KBM-7 (cell line): Measurements from ENCODE around the gene PDZD4.

Experiments used
- DNase-seq: peaks from one replicate; pipeline ENCODE4 v3.0.0-alpha.2; 2015
- in situ Hi-C: fragments of 300-500 bp; cut with MboI; formaldehyde crosslinking; loops from 2 replicates; pipeline ENCODE4 v1.14.3; 2020; ENCODE audit warnings: low sequenced_read_pairs, low pct_unique_long_range_greater_than_20kb, mixed read lengths

Gene PDZD4

DNA sequence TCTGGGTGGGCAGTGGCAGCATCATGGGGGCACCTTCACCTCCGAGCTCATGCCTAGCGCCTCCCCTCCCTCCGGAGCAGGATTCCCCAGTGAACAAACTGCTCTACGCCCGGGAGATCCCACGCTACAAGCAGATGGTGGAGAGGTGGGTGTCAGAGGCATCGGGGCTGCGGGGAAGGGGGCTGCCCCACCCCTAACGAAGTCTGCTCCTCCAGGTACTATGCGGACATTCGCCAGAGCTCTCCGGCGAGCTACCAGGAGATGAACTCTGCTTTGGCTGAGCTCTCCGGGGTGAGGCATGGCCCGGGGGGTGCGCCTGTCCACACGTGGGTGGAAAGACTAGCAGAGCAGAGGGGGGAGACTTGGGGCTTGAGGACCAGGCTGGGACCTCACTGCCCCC, 52.2 kb downstream of the PDZD4 start:
- in situ Hi-C loops = no loop called here
- DNase-seq = no peak

DNA sequence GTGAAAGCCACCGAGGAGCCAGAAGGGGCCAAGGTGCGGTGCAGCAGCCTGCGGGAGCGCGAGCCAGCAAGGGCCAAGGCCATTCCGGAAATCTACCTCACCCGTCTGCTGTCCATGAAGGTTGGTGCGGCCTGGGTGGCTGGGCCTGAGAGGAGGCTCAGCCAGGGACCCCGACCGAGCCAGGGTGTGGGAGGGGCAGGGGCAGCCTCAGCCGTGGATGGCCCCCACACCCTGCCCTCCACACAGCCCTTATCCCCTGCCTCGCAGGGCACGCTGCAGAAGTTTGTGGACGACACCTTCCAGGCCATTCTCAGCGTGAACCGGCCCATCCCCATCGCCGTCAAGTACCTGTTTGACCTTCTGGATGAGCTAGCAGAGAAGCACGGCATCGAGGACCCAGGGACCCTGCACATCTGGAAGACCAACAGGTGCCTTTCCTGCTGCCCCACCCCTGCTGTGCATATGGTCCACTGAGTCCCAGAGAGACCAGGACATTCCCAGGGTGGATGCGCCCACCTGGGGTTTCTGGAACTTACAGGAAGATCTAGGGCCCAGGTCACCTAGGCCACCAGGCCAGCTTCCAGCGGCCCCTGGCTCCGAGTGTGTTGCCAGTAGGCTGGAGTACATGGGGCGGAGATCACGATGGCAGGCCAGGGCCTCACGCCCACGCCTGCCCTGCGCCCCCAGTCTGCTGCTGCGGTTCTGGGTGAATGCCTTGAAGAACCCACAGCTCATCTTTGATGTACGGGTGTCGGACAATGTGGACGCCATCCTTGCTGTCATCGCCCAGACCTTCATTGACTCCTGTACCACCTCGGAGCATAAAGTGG, 52.9 kb downstream of the PDZD4 start:
- DNase-seq = no peak
- in situ Hi-C loops = no loop called here

DNA sequence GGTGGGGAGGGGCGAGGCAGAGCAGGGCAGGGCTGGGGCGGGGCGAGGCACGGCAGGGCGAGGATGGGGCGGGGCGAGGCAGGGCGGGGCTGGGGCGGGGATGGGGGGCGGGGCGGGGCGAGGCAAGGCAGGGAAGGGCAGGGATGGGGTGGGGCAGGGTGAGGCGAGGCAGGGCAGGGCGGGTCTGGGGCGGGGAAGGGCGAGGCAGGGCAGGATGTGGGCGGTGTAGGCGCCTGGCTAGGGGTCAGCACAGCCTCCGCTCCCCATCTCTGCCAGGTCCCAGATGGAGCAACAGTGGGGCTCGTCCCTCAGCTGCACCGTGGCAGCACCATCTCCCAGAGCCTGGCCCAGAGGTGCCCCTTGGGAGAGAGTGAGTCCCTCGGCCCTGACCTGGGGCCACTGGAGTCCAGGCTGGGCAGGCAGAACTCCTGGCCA, 53.7 kb downstream of the PDZD4 start:
- no peak for DNase-seq
- in situ Hi-C loops = no loop called here

DNA sequence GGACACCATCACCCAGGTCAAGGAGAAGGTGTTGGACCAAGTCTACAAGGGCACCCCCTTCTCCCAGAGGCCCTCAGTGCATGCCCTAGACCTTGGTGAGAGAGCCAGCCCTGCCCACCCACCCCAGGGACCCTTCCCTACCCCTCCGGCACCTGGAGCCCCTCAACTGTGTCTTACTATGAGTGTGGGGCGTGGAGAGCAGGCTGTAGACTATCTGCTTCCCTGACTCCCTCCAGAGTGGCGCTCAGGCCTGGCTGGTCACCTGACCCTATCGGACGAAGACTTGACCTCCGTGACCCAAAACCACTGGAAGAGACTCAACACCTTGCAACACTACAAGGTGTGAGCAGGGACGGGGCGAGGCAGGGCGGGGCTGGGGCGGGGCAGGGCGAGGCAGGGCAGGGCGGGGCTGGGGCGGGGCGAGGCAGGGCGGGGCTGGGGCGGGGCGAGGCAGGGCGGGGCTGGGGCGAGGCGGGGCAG, 54.2 kb downstream of the PDZD4 start:
- in situ Hi-C loops = no loop called here
- no peak for DNase-seq

DNA sequence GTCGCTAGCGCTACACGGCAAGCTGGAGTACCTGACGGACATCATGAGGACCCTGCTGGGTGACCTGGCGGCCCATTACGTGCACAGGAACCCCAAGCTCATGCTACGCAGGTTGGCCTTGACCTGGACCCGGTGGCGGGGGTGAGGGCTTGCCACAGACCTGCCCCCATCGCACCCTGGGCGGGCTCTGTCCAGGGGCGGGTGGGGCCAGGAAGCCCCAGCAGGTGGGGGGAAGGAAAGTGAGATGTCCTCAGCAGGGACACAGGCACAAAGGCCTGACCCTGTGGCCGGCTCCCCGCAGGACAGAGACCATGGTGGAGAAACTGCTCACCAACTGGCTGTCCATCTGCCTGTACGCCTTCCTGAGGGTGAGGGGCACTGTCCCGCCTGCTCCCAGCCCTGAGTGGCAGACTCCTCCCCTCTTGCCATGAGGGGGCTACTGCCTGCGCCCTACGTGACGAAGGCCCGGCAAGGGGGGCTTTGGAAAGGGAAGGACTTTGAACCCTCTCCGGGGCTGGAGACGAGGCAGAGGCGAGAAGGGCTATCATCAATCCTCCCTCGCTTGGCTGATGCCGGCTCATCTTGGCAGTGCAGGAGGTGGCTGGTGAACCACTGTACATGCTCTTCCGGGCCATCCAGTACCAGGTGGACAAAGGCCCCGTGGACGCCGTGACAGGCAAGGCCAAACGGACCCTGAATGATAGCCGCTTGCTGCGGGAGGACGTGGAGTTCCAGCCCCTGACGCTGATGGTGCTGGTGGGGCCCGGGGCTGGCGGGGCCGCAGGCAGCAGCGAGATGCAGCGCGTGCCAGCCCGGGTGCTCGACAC, 54.8 kb downstream of the PDZD4 start:
- DNase-seq = no peak
- in situ Hi-C loops = no loop called here

DNA sequence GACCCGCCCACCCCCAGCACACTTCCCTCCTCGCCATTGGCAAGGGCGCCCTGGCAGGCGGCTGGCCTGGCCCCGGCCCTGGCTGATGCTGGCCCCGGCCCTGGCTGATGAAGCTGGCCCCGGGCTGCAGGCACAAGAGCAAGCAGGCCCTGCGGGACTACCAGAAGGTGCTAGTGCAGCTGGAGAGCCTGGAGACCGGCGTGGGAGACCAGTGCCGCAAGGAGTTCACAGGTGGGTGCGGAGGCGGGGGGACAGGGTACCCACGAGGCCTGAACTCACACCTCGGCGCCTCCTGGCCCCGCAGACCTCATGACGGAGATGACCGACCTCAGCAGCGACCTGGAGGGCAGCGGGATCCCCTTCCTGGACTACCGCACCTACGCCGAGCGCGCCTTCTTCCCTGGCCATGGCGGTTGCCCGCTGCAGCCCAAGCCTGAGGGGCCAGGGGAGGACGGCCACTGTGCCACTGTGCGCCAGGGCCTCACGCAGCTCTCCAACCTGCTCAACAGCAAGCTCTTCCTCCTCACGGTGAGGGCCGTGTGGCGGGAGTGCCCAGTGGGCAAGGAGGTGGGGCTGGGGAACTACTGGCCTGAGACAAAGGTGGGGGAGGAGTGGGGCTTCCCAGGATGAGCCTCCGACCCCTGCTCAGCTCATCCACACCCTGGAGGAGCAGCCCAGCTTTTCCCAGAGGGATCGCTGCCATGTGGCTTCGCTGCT, 55.6 kb downstream of the PDZD4 start:
- in situ Hi-C loops = no loop called here
- no peak for DNase-seq

DNA sequence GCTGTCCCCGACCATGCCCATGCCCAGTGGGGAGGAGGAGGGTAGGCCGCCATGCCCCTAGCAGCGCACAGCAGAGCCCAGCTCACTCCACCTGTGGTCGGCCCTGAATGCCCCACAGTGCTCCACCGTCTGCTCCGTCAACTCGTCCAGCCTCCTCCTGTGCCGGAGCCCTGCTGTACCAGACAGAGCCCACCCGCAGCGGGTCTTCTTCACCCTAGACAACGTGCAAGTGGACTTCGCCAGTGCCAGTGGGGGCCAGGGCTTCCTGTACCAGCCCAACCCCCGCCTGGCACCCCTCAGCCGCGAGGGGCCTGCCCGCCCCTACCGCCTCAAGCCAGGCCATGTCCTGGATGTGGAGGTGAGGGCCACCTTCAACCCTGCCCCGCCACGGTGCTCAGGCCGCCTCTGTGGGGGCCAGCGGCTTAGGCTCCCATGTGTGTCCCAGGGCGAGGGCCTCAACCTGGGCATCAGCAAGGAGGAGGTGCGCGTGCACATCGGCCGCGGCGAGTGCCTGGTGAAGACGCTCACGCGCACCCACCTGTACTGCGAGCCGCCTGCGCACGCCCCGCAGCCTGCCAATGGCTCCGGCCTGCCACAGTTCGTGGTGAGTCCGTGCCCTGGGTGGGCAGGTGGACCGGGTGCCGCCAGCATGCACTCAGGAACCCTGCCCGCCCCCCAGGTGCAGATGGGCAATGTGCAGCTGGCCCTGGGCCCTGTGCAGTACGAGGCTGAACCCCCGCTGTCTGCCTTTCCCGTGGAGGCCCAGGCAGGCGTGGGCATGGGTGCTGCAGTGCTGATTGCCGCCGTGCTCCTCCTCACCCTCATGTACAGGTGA, 56.4 kb downstream of the PDZD4 start:
- in situ Hi-C loops = no loop called here
- no peak for DNase-seq

DNA sequence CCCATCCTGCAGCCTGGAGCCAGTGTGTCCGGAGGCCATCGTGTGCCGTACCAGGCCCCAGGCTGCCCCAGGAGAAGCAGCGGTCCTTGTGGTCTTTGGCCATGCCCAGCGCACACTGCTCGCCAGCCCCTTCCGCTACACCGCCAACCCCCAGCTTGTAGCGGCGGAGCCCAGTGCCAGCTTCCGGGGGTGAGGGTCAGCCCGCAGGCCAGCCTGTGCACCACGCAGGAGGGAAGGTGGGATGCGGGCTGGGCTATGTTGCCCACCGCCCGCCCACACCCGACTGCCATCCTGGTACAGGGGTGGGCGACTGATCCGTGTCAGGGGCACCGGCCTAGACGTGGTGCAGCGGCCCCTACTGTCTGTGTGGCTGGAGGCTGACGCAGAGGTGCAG, 57.1 kb downstream of the PDZD4 start:
- no peak for DNase-seq
- in situ Hi-C loops = no loop called here

DNA sequence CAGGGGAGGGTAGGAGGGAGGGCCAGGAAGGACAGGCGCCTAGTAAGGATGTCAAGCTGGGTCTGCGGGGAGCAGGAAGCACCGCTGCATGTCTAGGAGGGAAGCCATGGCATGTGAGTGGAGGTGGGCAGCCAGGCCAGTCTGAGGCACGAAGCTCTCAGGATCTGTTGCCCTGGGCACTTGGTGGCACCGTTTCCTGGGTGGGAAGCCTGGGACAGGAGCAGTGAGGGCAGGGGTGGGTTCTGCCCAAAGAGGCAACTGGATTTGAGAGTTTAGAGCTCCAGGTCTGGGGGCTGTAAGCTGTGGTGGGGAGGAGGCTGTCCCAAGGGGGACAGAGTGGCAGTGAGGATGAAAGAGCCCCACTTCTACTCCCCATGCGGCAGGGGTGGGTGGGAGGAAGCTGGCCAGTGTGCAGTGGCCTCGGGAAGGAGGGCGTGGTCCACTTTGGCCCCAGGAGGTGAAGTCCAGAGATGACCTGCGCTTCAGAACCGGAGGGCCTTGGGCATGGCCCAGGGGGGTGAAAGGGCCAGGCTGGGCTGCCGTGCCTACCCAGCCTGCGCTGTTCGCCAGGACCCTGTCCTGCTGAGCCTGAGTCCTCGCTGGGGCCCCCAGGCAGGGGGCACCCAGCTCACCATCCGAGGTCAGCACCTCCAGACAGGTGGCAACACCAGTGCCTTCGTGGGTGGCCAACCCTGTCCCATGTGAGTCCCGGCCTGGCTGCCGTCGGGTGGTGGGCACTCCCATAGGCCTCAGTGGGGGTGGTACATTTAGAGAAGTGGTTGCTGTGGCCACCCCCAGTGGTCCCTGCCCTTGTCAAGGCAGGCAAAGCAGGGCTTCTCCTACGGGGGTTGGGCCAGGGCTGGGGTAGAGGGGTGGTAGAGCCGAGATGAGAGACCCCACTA, 57.8 kb downstream of the PDZD4 start:
- DNase-seq = no peak
- in situ Hi-C loops = no loop called here

DNA sequence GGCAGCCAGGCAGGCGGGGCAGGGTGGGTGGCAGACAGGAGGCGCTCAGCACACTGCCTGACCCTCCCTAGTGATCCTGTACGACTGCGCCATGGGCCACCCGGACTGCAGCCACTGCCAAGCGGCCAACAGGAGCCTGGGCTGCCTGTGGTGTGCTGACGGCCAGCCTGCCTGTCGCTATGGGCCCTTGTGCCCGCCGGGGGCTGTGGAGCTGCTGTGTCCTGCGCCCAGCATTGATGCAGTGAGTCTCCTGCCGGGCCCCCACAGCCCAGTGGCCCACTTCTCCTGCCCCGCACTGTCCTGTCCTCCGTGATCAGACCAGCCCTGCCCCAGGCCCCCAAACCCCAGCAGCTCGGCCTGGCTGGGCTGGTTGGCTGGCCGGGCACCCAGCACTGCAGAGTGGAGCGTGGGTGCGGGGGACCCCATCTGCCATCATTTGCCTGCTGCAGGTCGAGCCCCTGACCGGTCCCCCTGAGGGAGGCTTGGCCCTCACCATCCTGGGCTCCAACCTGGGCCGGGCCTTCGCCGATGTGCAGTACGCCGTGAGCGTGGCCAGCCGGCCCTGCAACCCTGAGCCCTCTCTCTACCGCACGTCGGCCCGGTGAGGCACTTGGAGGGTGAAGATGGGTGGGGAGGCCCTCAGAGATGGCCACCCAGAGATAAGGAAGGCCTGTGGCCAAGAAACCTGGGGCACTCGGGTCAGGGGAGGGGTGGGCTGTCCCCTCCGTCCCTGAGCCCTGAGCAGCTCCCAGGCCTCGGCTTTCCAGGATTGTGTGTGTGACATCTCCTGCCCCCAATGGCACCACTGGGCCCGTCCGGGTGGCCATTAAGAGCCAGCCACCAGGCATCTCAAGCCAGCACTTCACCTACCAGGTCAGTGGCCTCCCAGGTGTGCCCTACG, 58.7 kb downstream of the PDZD4 start:
- no peak for DNase-seq
- in situ Hi-C loops = no loop called here

DNA sequence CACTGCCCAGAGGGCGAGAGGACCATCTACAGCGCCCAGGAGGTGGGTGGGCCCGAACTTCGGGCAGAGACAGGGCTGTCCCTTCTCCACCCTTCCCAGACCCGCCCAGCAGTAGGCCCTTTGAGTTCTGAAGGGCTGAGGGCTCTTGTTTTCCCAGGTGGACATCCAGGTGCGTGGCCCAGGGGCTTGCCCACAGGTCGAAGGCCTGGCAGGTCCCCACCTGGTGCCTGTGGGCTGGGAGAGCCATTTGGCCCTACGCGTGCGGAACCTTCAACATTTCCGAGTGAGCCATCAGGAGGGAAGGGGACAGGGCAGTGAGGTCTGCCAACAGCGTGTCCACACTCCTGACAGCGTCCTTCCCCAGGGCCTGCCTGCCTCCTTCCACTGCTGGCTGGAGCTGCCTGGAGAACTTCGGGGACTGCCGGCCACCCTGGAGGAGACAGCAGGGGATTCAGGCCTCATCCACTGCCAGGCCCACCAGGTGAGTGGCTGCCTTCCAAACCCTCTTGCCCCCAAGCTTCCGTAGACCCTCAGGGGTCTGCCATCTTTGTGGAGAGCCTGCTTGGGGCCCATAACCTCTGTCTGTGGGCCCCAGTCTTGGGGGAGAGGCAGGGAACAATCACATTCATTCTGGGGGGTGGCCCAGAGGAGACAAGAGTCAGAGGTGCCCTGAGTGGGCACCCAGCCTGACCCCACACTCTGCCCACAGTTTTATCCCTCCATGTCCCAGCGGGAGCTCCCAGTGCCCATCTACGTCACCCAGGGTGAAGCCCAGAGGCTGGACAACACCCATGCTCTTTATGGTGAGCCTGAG, 59.5 kb downstream of the PDZD4 start:
- no peak for DNase-seq
- in situ Hi-C loops = no loop called here

DNA sequence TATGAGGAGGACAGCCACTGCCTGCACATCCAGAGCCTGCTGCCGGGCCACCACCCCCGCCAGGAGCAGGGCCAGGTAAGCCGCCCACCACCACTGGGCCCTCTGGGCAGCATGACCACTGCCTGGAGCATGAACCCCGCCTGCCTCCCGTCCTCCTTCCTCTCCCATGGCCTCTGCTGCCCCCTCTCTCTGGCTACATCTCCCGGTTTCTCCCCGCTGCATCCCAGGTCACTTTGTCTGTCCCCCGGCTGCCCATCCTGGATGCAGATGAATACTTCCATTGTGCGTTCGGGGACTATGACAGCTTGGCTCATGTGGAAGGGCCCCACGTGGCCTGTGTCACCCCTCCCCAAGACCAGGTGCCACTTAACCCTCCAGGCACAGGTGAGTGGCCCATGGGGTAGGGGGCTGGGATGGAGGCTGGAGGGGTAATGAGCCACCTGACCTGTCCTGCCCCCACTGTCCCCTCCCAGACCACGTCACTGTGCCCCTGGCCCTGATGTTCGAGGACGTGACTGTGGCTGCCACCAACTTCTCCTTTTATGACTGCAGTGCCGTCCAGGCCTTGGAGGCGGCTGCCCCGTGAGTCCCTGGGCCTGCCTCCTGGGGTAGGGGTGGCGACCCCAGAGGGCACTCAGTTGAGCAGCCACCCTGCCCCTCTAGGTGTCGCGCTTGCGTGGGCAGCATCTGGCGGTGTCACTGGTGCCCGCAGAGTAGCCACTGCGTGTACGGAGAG, 60.3 kb downstream of the PDZD4 start:
- in situ Hi-C loops = no loop called here
- no peak for DNase-seq

DNA sequence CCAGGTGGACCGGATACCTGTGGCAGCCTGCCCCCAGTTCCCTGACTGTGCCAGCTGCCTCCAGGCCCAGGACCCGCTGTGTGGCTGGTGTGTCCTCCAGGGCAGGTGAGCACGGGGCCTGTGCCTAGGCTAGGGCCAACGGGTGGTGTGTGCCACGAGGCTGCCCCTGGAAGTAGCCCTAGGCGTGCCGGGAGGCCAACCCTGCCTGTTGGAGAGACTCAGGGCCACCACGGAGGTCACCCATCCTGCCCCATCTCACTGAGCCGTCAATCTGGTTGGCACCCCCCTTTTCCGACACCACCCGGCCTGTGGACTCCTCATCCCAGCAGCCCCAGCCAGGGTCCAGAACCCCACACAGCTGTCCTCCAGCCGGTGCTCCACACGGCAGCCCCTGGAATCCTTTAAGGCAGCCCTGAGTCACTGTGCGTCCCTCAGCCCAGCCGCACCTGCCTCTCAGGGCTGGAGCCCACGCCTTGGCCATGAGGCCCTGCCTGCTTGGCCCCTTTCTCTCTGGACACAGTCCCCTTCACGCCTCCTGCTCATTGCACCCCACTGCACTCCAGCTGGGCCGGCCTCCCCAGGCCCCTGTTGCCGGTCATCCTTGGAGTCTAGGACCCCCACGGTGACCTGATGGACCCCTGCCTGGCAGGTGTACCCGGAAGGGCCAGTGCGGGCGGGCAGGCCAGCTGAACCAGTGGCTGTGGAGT, 61.0 kb downstream of the PDZD4 start:
- in situ Hi-C loops = no loop called here
- no peak for DNase-seq

DNA sequence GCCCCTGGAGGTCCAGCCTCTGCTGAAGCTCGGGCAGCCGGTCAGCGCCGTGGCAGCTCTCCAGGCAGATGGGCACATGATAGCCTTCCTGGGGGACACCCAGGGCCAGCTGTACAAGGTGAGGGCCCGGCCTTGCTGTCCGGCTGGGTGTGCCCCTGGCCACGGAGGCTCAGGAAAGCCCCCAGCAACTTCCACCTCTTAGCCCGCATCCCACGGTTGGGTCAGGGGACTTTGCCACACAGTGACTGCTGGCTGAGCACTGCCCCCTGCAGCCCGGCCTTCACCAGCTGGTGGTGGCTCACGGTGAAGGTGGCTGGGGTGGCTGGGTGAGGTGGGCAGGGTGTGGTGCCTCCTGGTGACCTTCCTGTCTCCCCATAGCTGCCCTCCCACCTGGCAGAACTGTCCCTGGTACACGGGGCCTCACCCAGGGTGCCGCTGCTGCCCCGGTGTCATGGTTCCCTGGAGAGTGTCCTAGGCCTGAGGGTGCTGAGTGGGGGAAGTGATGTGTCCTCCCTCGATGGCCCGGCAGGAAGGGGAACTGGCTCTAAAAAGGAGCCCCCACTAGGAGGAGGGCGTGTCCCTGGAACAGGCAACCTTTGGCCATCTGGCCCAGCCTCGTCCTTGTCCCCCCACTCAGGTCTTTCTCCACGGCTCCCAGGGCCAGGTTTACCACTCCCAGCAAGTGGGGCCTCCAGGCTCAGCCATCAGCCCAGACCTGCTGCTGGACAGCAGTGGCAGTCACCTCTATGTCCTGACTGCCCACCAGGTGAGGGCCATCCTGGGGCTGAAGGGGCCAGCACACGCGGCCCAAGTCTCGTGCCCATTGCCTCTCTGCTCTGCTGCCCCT, 61.8 kb downstream of the PDZD4 start:
- no peak for DNase-seq

More for the DNA sequence above, 61.8 kb downstream of the PDZD4 start:
- in situ Hi-C loops = no loop called here
